NCI-H1694 treated with DMSO at 0.1 percent for 48 hours (cell line): ENCODE measurements around the gene MANEAL.

Source experiments
- DNase-seq: peaks from one replicate; lab custom pipeline; 2025; lab: John Stamatoyannopoulos, UW

Gene MANEAL

GRCh38 chr1:37828410-37829074 is 34.9 kb downstream of the MANEAL start:
- DNase-seq: no peak

GRCh38 chr1:37831109-37831508 is 37.5 kb downstream of the MANEAL start:
- no peak for DNase-seq

- no peak for DNase-seq
These were observed 38.2 kb downstream of the MANEAL start for GRCh38 chr1:37831809-37832208.

- no peak for DNase-seq
These were observed 43.1 kb downstream of the MANEAL start for GRCh38 chr1:37836788-37837187.

GRCh38 chr1:37839676-37840075 is 46.0 kb downstream of the MANEAL start:
- no peak for DNase-seq

- DNase-seq: no peak
These were observed 47.1 kb downstream of the MANEAL start for GRCh38 chr1:37840711-37841110.

- DNase-seq: no peak
These were observed 48.0 kb downstream of the MANEAL start for GRCh38 chr1:37841652-37842051.

- DNase-seq: no peak
These were observed 50.9 kb downstream of the MANEAL start for GRCh38 chr1:37844536-37844935.

GRCh38 chr1:37845049-37845646 is 51.5 kb downstream of the MANEAL start:
- DNase-seq: no peak

- no peak for DNase-seq
These were observed 52.1 kb downstream of the MANEAL start for GRCh38 chr1:37845786-37846185.

- no peak for DNase-seq
These were observed 53.1 kb downstream of the MANEAL start for GRCh38 chr1:37846647-37847339.

GRCh38 chr1:37849480-37849879 is 55.8 kb downstream of the MANEAL start:
- no peak for DNase-seq

- DNase-seq: no peak
These were observed 56.8 kb downstream of the MANEAL start for GRCh38 chr1:37850352-37850955.
